ENCODE data around the gene CREBRF. TPM values are rescaled to one million over a fixed set of nuclear protein-coding genes. Genes with fewer than 3 reads are reported as not detected.

Gene CREBRF
- total and polyA plus RNA-seq, 2 of the 8 experiments (the other 6 are each of a cell fraction or from before 2014, with no cell fraction given), result 1.2 to 4.7 TPM

DNA sequence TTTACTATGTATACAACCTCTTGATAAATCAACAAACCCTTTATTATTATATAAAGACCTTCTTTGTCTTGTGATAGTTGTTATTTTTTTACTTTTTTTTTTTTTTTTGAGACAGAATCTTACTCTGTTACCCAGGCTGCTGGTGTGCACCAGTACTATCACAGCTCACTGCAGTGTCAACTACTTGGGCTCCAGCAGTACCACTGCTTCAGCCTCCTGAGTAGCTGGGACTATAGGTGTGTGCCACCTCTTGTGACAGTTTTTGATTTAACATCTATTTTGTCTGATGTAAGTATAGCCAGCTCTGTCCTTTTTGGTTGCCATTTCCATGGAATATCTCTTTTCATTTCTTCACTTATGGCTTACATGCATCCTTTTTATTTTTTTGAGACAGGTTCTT, 42.6 kb downstream of the CREBRF start (continued):
- no peak for TF ChIP-seq POU5F1 (IDR thresholded peaks at IDR 0.05; ENCODE audit: low read depth, low read length)
- no peak for TF ChIP-seq SIX5 (IDR thresholded peaks at IDR 0.05; ENCODE audit: low read depth, low read length)
- no peak for TF ChIP-seq USF2 (IDR thresholded peaks at IDR 0.05; ENCODE audit: low read length)
- no peak for TF ChIP-seq SRF (IDR thresholded peaks at IDR 0.05; ENCODE audit: low read depth, low read length)

All from H1 (cell line).